Coronary artery (tissue), 2 donors: ENCODE results near the gene TGFBR3.

Experiments
- DNase-seq: peaks from one replicate; pipeline ENCODE4 v3.0.0-alpha.2; 2017; ENCODE audit warnings: low spot score
- H3K27ac ChIP-seq, 2 donors: fragments of 200-600 bp; sonication (generic); one replicate each; pipeline ENCODE4 v1.5.1; 2016 to 2019
- H3K4me3 ChIP-seq: fragments of 200-600 bp; sonication (generic); 2 replicates; pipeline ENCODE4 v1.5.1; 2016; ENCODE audit warnings: mild to moderate bottlenecking, moderate library complexity
- TF ChIP-seq, protein P1 (sequence below): fragments of 200-600 bp; sonication (generic); IDR thresholded peaks from one replicate; pipeline ENCODE4 v1.5.1; 2019; ENCODE audit warnings: antibody characterized with exemption

The TGFBR3 gene

DNA sequence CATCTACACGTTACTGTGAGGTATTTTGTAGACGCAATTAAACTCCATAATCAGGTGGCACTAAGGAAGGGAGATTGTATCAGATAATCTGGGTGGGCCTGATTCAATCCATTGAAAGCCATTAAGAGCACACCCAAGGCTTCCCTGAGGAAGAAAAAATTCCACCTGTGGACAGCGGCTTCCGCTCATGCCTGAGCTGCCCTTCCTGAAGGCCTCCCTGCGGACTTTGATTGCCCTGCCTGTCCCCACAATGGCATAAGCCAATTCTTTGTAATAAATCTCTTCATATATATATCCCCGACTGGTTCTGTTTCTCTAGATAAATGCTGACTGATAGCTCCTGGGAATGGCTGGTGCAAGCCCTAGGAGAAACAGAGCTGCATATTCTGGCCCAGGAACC is 138.3 kb downstream of the TGFBR3 start:
- DNase-seq = no peak
- TF ChIP-seq, protein P1, sequence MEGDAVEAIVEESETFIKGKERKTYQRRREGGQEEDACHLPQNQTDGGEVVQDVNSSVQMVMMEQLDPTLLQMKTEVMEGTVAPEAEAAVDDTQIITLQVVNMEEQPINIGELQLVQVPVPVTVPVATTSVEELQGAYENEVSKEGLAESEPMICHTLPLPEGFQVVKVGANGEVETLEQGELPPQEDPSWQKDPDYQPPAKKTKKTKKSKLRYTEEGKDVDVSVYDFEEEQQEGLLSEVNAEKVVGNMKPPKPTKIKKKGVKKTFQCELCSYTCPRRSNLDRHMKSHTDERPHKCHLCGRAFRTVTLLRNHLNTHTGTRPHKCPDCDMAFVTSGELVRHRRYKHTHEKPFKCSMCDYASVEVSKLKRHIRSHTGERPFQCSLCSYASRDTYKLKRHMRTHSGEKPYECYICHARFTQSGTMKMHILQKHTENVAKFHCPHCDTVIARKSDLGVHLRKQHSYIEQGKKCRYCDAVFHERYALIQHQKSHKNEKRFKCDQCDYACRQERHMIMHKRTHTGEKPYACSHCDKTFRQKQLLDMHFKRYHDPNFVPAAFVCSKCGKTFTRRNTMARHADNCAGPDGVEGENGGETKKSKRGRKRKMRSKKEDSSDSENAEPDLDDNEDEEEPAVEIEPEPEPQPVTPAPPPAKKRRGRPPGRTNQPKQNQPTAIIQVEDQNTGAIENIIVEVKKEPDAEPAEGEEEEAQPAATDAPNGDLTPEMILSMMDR = no peak
- Histone ChIP-seq H3K4me3 (no peak overlapping the region), H3K27ac (peak overlapping the region in 1 of 2 donors; percentile 17)

DNA sequence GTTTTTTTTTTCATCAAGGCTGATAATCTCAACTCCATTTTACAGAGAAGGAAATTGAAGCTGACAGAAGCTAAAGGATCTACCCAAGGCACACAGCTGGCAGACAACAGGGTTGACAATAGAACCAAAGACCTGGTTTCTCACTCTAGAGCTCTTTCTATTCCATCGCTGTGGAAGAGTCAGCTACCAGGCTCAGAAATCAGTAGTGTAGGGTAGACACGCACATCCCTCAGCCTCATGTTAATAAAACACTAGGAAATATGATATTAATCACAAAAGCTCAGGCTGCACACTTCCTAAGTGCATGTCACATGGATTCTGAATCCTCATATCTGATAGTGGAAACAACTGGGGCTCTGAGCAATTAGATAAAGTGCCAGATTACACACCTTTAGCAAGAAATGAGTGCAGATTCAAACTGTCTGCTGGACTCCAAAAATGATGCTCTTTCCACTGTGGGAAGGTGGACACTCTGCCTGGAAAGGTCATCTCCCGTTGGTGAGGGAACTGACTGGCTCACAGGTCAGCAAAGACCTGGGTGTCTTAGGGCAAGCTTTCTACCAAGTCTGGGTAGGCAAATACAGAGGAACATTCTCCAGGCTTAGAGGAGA is 139.1 kb downstream of the TGFBR3 start:
- DNase-seq = no peak
- Histone ChIP-seq H3K27ac (peak overlapping the region in 1 of 2 donors; percentile 17), H3K4me3 (no peak overlapping the region)
- TF ChIP-seq, protein P1 = no peak

DNA sequence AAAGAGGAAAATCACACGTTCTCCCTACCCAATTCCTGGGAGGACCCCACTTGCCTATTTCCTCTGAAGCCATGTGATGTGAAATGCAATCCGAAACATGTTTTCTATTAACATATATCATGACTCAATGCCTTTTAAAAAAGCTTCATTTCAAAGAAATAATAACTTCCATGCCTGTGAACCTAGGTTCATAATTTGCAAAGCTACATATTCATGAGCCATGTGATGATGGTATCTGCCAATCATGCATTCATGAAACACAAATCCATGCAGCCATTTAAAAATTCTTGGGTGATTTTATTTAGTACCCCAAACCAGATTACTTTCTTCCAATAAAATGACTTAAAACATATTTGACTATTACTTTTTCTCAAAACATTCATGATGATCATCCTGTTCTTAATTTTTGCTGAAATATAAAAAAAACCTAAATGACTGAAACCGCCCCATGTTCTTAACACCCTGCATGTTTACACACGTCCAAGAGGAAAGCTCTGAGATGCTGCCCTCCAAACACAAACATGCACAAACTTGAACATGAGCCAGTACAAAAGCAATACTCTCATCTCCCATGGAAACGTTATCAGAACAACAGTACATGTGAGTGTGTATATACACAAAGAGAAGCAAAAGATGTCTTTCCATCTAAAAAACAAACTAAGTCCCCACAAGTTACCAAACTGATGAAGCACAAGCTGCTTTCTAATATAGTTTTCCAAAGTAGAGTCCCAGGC is 140.1 kb downstream of the TGFBR3 start:
- no peak for DNase-seq
- Histone ChIP-seq H3K27ac (peak overlapping the region in 1 of 2 donors; percentile 69), H3K4me3 (no peak overlapping the region)
- TF ChIP-seq, protein P1 = no peak

DNA sequence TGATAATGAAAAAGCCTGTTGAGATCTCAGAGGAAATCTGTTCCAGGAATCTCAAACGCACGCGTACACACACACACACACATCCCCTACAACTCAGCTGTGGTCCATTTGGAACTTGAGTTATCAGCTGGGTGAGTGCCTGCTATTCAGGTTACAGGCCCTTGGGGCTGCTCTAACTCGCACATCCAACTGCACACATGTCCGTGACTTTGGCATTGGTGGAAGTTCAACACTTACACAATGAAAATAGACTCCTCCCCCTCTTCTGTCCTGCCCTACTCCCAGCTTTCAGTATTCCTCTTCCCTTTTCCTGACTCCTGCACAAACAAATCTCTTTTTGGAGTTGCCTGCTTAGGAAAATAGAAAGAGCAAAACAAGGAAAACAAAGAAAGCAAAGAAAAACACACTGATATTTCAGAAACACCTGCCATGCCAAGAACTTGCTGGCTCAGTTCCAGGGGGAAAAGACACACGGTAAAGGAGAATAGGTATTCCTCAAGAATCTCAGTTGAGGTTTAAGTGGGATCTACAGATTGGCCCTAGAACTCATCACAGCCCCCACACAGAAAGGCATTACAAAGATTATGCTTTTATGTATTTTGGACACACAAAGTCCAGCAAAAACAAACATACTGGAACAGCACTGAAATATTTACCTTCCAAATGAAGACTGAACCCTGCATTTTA is 140.9 kb downstream of the TGFBR3 start:
- Histone ChIP-seq H3K27ac (peak overlapping the region in 1 of 2 donors; percentile 69), H3K4me3 (no peak overlapping the region)
- DNase-seq = no peak
- TF ChIP-seq, protein P1 = no peak

DNA sequence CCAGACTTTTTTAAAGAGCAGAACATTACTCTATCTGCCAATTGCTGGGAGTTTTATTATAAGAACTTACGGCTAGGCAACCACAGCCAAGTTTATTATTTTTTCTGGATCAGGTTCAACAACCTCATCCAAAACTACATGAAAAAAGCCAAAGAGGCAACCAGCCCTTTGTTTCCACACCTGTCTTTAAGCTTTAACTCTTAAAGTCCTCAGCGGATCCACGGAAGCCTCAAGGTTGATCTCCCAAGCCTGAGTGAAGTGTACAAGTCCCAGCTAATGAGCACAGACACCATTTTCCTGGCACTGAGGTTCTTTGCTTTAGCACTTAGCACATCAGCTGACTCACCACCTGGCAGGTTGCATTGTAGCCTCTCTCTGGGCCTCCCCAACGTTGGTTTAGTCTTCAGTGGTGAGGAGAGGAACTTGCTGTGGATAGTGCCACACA is 143.1 kb downstream of the TGFBR3 start:
- TF ChIP-seq, protein P1 = no peak
- H3K27ac ChIP-seq = peak overlapping the region; percentile 1 to 58
- no peak for DNase-seq
- H3K4me3 ChIP-seq = no peak overlapping the region

DNA sequence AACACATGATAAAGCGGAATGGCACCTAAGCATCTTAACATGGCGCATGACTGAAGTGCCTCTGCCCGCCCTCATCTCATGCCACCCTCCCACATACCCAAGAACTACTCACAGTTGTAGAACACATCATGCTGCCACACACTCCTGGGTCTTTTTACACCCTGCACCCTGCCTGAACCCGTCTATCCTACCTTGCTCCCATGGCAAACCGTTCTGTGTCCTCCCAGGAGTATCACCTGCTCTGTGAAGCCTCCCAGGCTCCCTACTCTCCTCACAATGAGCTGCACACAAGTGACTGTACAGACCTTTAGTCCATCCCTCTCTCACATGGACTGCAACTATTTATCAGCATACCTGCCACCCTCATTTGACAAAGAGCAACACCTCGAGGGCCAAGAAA is 144.0 kb downstream of the TGFBR3 start:
- peak overlapping the region in 1 of 2 donors; percentile 58 for H3K27ac ChIP-seq
- TF ChIP-seq, protein P1 = no peak
- no peak overlapping the region for H3K4me3 ChIP-seq
- no peak for DNase-seq
